ENCODE data around the gene PIEZO2.

- no peak for TF ChIP-seq CTCF (IDR thresholded peaks at IDR 0.05)
- no peak for TF ChIP-seq ZFX (IDR thresholded peaks at IDR 0.05; ENCODE audit: borderline replicate concordance)
Observed at GRCh38 chr18:10715791-10716190, 433.6 kb downstream of the PIEZO2 start.
